ENCODE results near the gene PBX4. TPM values are rescaled to one million over a fixed set of nuclear protein-coding genes. Genes with fewer than 3 reads are reported as not detected.

PBX4 gene
- total and polyA plus RNA-seq, 10 of the 15 experiments (the other 5 are each of a cell fraction or from before 2014, with no cell fraction given) = 0.18 to 17.3 (median 4.2) TPM

DNA sequence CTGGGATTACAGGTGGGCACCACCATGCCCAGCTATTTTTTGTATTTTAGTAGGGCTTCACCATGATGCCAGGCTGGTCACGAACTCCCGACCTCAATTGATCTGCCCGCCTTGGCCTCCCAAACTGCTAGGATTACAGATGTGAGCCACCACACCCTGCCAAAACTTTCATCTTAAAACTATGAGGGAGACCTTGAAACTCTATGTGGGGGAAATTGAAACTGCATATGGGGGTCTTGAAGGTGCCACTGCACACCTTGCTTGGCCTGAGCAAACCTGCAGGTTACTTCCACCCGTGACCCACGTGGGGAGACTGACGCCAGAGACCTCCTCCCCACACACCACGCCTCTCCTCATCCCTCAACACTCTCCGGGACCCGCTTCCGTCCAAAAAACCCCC lies 64.8 kb downstream of the PBX4 start:
- Histone ChIP-seq H3K4me1 (ENCODE audit: control insufficient read depth, insufficient read depth, low read length) (no peaks in the 10 kb centered on the region), H3K79me2 (ENCODE audit: control insufficient read depth, insufficient read depth, low read length) (no peaks in the 10 kb centered on the region), H3K4me2 (ENCODE audit: control insufficient read depth, insufficient read depth) (no peak overlapping the region), H3K27me3 (replicated peaks in 1 of 2; ENCODE audit: control insufficient read depth in 2 of 2, insufficient read depth in 2 of 2, low read length in 1 of 2) (no peaks in the 10 kb centered on the region), H3K9me3 (replicated peaks; ENCODE audit: control insufficient read depth, insufficient read depth, low read length) (no peaks in the 10 kb centered on the region), H3K36me3 (ENCODE audit: control insufficient read depth in 2 of 2, insufficient read depth in 2 of 2, low read length in 1 of 2) (no peaks in the 10 kb centered on the region), H3K4me3 (no peak overlapping the region), H2AFZ (ENCODE audit: control insufficient read depth, low read depth, low read length) (no peak overlapping the region), H3K9ac (ENCODE audit: control insufficient read depth, insufficient read depth, low read length) (no peak overlapping the region), H4K20me1 (ENCODE audit: control insufficient read depth, insufficient read depth) (no peaks in the 10 kb centered on the region), H3K27ac (ENCODE audit: control insufficient read depth, insufficient read depth) (no peak overlapping the region)
- DNase-seq (ENCODE audit: low read depth, low spot score) (no peak), ATAC-seq (no peak), FAIRE-seq (no peak)
- no TSS peak for BruUV-seq (replicated peaks)
- ChIA-PET RAD21 (ENCODE audit: unreplicated experiment) (interaction anchor here (1.2 to 3.1 kb wide), 3 partner anchors 21 to 90 kb away, joined by 4 to 18 read pairs (median 4); no protein-coding TSS in a partner anchor), CTCF (interaction anchor here (0.8 to 7.2 kb wide), 27 partner anchors 9 to 108 kb away, joined by 3 to 50 read pairs (median 4); partner anchors contain the start of genes GMIP, NDUFA13 and TSSK6), POLR2A (no interaction called here), SMC1A (ENCODE audit: uncharacterized antibody, unreplicated experiment) (interaction anchor here (1.1 to 1.9 kb wide), 5 partner anchors 22 to 63 kb away, joined by 3 to 7 read pairs (median 4); no protein-coding TSS in a partner anchor)
- in situ Hi-C loops (cut with MboI) = no loop called here
- 68% methylated on average over 10 of the region's 10 CpGs for WGBS (ENCODE audit: insufficient coverage, insufficient replicate concordance, low lambda C conversion rate, missing lambda C conversion rate)
- intact Hi-C loops (cut with micrococcal nuclease; ENCODE audit: unreplicated experiment) = no loop called here
- TF ChIP-seq, protein P1, sequence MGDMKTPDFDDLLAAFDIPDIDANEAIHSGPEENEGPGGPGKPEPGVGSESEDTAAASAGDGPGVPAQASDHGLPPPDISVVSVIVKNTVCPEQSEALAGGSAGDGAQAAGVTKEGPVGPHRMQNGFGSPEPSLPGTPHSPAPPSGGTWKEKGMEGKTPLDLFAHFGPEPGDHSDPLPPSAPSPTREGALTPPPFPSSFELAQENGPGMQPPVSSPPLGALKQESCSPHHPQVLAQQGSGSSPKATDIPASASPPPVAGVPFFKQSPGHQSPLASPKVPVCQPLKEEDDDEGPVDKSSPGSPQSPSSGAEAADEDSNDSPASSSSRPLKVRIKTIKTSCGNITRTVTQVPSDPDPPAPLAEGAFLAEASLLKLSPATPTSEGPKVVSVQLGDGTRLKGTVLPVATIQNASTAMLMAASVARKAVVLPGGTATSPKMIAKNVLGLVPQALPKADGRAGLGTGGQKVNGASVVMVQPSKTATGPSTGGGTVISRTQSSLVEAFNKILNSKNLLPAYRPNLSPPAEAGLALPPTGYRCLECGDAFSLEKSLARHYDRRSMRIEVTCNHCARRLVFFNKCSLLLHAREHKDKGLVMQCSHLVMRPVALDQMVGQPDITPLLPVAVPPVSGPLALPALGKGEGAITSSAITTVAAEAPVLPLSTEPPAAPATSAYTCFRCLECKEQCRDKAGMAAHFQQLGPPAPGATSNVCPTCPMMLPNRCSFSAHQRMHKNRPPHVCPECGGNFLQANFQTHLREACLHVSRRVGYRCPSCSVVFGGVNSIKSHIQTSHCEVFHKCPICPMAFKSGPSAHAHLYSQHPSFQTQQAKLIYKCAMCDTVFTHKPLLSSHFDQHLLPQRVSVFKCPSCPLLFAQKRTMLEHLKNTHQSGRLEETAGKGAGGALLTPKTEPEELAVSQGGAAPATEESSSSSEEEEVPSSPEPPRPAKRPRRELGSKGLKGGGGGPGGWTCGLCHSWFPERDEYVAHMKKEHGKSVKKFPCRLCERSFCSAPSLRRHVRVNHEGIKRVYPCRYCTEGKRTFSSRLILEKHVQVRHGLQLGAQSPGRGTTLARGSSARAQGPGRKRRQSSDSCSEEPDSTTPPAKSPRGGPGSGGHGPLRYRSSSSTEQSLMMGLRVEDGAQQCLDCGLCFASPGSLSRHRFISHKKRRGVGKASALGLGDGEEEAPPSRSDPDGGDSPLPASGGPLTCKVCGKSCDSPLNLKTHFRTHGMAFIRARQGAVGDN (IDR thresholded peaks at IDR 0.05) = no peak
- TF ChIP-seq TARDBP (IDR thresholded peaks at IDR 0.05; ENCODE audit: borderline replicate concordance) (no peak), EZH2 (IDR thresholded peaks at IDR 0.05; ENCODE audit: borderline replicate concordance, control insufficient read depth, low read depth, low read length) (no peak), NFYA (IDR thresholded peaks at IDR 0.05; ENCODE audit: borderline replicate concordance, low read depth, low read length) (no peak), JUND (IDR thresholded peaks at IDR 0.05; ENCODE audit: low read depth, low read length) (no peak), FOS (IDR thresholded peaks at IDR 0.05; ENCODE audit: borderline replicate concordance, extremely low read depth, insufficient read length) (no peak), PRDM15 (CRISPR knock-in tag; IDR thresholded peaks at IDR 0.05) (no peak), POU2F2 (IDR thresholded peaks at IDR 0.05; ENCODE audit: borderline replicate concordance, low read depth, low read length) (no peak), IRF5 (IDR thresholded peaks at IDR 0.05; ENCODE audit: borderline replicate concordance) (no peak), NRF1 (conservative IDR thresholded peaks at IDR 0.05; ENCODE audit: low read depth, low read length) (no peak), SMAD5 (IDR thresholded peaks at IDR 0.05; ENCODE audit: low read depth) (no peak), SUZ12 (IDR thresholded peaks at IDR 0.05; ENCODE audit: unreplicated experiment) (no peak)
- TF ChIP-seq, protein P2, sequence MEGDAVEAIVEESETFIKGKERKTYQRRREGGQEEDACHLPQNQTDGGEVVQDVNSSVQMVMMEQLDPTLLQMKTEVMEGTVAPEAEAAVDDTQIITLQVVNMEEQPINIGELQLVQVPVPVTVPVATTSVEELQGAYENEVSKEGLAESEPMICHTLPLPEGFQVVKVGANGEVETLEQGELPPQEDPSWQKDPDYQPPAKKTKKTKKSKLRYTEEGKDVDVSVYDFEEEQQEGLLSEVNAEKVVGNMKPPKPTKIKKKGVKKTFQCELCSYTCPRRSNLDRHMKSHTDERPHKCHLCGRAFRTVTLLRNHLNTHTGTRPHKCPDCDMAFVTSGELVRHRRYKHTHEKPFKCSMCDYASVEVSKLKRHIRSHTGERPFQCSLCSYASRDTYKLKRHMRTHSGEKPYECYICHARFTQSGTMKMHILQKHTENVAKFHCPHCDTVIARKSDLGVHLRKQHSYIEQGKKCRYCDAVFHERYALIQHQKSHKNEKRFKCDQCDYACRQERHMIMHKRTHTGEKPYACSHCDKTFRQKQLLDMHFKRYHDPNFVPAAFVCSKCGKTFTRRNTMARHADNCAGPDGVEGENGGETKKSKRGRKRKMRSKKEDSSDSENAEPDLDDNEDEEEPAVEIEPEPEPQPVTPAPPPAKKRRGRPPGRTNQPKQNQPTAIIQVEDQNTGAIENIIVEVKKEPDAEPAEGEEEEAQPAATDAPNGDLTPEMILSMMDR (IDR thresholded peaks at IDR 0.05 in 2 of 3, conservative IDR thresholded peaks at IDR 0.05 in 1 of 3; ENCODE audit: control insufficient read depth in 2 of 3, extremely low read depth in 1 of 3, insufficient read depth in 1 of 3, low read depth in 3 of 3, low read length in 3 of 3) = no peak
